ENCODE results near the gene POMT1.

- TF ChIP-seq CTCF (IDR thresholded peaks at IDR 0.05; ENCODE audit: low read length) = no peak
- TF ChIP-seq EZH2 (IDR thresholded peaks at IDR 0.05; ENCODE audit: borderline replicate concordance, low read length) = no peak
Observed at GRCh38 chr9:131496844-131497405, 5.8 kb upstream of the POMT1 start.

Data from OCI-LY1 (cell line).